Pericardium fibroblast (primary cell): ENCODE results near the gene KLKB1. TPM values are rescaled to one million over a fixed set of nuclear protein-coding genes. Genes with fewer than 3 reads are reported as not detected.

Source experiments
- total RNA-seq: library from RNA; depleted of rRNA; stranded (reverse); fragments of >200 nt; gene quantifications from 2 replicates; pipeline ENCODE4 v1.2.3, GENCODE V29; 2015

Gene KLKB1
- total RNA-seq: not detected in 2 replicates

GRCh38 chr4:186227221-186227620 lies at the start of gene KLKB1:
Gene KLKB1 (plus strand): TSS chr4:186227507. CDS start chr4:186228196, 689 bp downstream.

GRCh38 chr4:186191200-186192065 lies 35.9 kb upstream of the KLKB1 start, which contains the start of gene CYP4V2:
Gene CYP4V2 (plus strand): TSS chr4:186191567. CDS start chr4:186191824, 257 bp downstream.

GRCh38 chr4:186265683-186266652 lies 38.7 kb downstream of the KLKB1 start, which contains the start of gene F11:
Gene F11 (plus strand): TSS chr4:186266189. CDS start chr4:186267137, 948 bp downstream.

Other genes with a start within 250 kb of the KLKB1 start
- 3.6 and 7.5 TPM in 2 replicates for gene TLR3, start 158.4 kb upstream of the KLKB1 start, total RNA-seq
- 6.4 and 6.8 TPM in 2 replicates for gene FAM149A, start 122.8 kb upstream of the KLKB1 start, total RNA-seq
- 11.2 and 14.9 TPM in 2 replicates for gene CYP4V2, start 35.9 kb upstream of the KLKB1 start, total RNA-seq
- not detected in 2 replicates for gene F11, start 38.7 kb downstream of the KLKB1 start, total RNA-seq